Lung (tissue), 12 donors: ENCODE results near the gene PALLD. TPM values are rescaled to one million over a fixed set of nuclear protein-coding genes. Genes with fewer than 3 reads are reported as not detected.

Experiments
- ATAC-seq: fragments of 200-7000 bp; cut with Tn5 transposase; one replicate; pipeline ENCODE4 v1.9.1; 2020; ENCODE audit warnings: moderate number of reproducible peaks; ENCODE audit not compliant: insufficient read depth, low FRiP score
- DNase-seq, 3 donors: peaks; one replicate each; pipeline ENCODE4 v3.0.0-alpha.2; 2013 to 2017
- H3K27ac ChIP-seq, 2 donors: one replicate each; pipeline ENCODE4 v1.5.1; 2013; ENCODE audit warnings: mild to moderate bottlenecking in 2 of 2, moderate library complexity in 2 of 2, control low read depth in 1 of 2, inconsistent platforms in 1 of 2, low read depth in 1 of 2, low read length in 1 of 2
- H3K27me3 ChIP-seq, 3 donors: one replicate each; pipeline ENCODE4 v1.5.1; 2013; ENCODE audit warnings: low read length in 2 of 3; ENCODE audit not compliant: control insufficient read depth in 3 of 3, insufficient read depth in 3 of 3
- H3K36me3 ChIP-seq, 4 donors: one replicate each; pipeline ENCODE4 v1.5.1; 2013; ENCODE audit warnings: low read length in 4 of 4, mild to moderate bottlenecking in 1 of 4, moderate library complexity in 1 of 4; ENCODE audit not compliant: control insufficient read depth in 4 of 4, insufficient read depth in 4 of 4
- H3K4me1 ChIP-seq, 5 donors: one replicate each; pipeline ENCODE4 v1.5.1; 2013; ENCODE audit warnings: low read length in 5 of 5, mild to moderate bottlenecking in 2 of 5, moderate library complexity in 1 of 5; ENCODE audit not compliant: control insufficient read depth in 5 of 5, insufficient read depth in 5 of 5
- H3K4me3 ChIP-seq: one replicate; pipeline ENCODE4 v1.5.1; 2013; ENCODE audit warnings: mild to moderate bottlenecking, control low read depth, moderate library complexity
- H3K9ac ChIP-seq, 2 donors: one replicate each; pipeline ENCODE4 v1.5.1; 2013; ENCODE audit warnings: low read length in 2 of 2, control low read depth in 1 of 2; ENCODE audit not compliant: insufficient read depth in 1 of 2
- H3K9me3 ChIP-seq, 4 donors: one replicate each; pipeline ENCODE4 v1.5.1; 2013; ENCODE audit warnings: low read length in 3 of 4, mild to moderate bottlenecking in 1 of 4, moderate library complexity in 1 of 4; ENCODE audit not compliant: control insufficient read depth in 4 of 4, insufficient read depth in 3 of 4
- WGBS, 2 donors: extraction: QIAGEN DNeasy Blood & Tissue Kit; methylation state at CpG; one replicate each; pipeline ENCODE4 v1.1.7; 2013; 5-methylcytosine and 5-hydroxymethylcytosine counted together
- polyA plus RNA-seq, 2 donors: library from polyadenylated mRNA; stranded (reverse); fragments of 200-250 nt; gene quantifications; one replicate each; pipeline ENCODE4 v1.2.1, GENCODE V29; 2013
- total RNA-seq, 2 donors: library from RNA; depleted of rRNA in 1 of 2; stranded (reverse); fragments of >200 nt in 1 of 2; gene quantifications; one replicate each; pipeline ENCODE4 v1.2.1, GENCODE V29; 2014 to 2021
- TF ChIP-seq, protein P1 (sequence below): IDR thresholded peaks from 2 replicates; pipeline ENCODE4 v1.5.1; 2012; ENCODE audit warnings: mild to moderate bottlenecking; ENCODE audit errors: control extremely low read depth, extremely low read depth
- donor health status: control.
- donor health status: control.
- donor health status: Bipolar disorder and iron deficiency.
- donor health status: healthy.
- donor health status: DM: yes; HTN: yes; CAD: no.

The PALLD gene
- total and polyA plus RNA-seq, 4 donors, result 20.7 to 139 (median 63.0) TPM

DNA sequence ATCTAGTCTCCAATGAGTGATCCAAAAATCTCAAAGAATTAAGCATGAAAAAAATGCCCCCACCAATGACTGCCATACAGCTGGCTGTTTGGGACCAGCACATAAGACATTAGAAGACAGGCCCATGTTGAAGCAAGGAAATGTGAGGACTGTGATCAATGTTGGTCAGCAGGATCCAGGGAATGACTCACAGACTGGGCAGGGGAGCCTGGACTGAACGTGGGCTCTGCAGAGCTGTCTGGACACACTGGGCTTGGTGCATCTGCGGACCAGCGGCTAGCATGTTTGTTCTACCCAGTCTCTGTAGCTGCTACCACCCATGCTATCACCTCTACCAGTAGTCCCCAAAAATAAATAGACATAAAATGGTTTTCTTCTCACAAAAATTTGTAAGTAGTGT is 108.6 kb downstream of the PALLD start:
- TF ChIP-seq, protein P1, sequence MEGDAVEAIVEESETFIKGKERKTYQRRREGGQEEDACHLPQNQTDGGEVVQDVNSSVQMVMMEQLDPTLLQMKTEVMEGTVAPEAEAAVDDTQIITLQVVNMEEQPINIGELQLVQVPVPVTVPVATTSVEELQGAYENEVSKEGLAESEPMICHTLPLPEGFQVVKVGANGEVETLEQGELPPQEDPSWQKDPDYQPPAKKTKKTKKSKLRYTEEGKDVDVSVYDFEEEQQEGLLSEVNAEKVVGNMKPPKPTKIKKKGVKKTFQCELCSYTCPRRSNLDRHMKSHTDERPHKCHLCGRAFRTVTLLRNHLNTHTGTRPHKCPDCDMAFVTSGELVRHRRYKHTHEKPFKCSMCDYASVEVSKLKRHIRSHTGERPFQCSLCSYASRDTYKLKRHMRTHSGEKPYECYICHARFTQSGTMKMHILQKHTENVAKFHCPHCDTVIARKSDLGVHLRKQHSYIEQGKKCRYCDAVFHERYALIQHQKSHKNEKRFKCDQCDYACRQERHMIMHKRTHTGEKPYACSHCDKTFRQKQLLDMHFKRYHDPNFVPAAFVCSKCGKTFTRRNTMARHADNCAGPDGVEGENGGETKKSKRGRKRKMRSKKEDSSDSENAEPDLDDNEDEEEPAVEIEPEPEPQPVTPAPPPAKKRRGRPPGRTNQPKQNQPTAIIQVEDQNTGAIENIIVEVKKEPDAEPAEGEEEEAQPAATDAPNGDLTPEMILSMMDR, result no peak
- DNase-seq, result no peak
- Histone ChIP-seq H3K4me1 (peaks cover 0 to 19% (median 0%) of the 10 kb centered on the region in 5 donors), H3K4me3 (no peak overlapping the region), H3K36me3 (no peaks in the 10 kb centered on the region), H3K27ac (peak overlapping the region in 1 of 2 donors; percentile 76), H3K27me3 (no peaks in the 10 kb centered on the region), H3K9me3 (no peaks in the 10 kb centered on the region), H3K9ac (no peak overlapping the region)
- WGBS, 2 donors, result 83 to 90% methylated on average over 3 of the region's 3 CpGs
- ATAC-seq, result no peak

DNA sequence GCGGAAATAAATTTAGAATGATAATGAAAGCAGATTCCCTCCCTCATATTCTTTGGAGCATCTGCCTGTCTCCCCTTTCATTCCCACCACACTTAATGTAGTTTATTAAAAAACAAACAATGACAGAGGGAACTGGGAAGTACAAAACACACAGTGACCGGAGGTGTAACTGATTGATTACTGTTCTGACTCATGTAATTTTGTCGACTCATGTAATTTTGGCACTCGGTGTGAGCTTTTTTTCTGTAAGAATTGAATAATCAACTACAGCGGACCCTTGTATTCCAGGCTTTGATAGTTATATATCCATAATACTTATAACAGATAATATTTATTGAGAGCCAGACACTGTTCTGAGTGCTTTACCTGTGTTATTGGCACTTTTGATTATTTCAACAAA is 110.4 kb downstream of the PALLD start:
- DNase-seq (no peak), ATAC-seq (no peak)
- TF ChIP-seq, protein P1, result no peak
- peaks cover 0 to 26% (median 0%) of the 10 kb centered on the region in 5 donors for H3K4me1 ChIP-seq
- H3K9ac ChIP-seq, result no peak overlapping the region
- 89 to 96% methylated on average over 5 of the region's 5 CpGs for WGBS, 2 donors
- H3K27me3 ChIP-seq, result no peaks in the 10 kb centered on the region
- H3K27ac ChIP-seq, result no peak overlapping the region
- no peak overlapping the region for H3K4me3 ChIP-seq
- no peaks in the 10 kb centered on the region for H3K9me3 ChIP-seq
- no peaks in the 10 kb centered on the region for H3K36me3 ChIP-seq

DNA sequence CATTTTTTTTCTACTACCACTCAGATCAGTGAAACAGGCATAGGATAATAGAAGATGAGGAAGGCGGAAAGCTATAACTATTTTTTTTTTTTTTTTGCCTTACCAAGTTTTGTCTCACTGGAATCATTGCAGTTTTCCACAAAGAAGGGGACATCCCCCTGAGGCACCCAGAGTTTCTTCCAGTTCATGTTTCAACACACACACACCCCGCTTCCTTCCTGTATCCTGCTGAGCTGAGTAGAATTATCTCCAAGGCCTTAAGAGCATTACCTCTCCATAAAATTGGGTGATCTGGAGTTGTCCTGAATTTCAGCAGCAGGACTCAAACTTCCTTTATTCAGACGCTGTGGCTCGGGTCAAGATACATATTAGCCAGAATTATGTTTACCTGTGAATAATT is 111.9 kb downstream of the PALLD start:
- Histone ChIP-seq H3K9me3 (no peaks in the 10 kb centered on the region), H3K27ac (no peak overlapping the region), H3K36me3 (no peaks in the 10 kb centered on the region), H3K4me1 (peaks cover 0 to 25% (median 0%) of the 10 kb centered on the region in 5 donors), H3K9ac (no peak overlapping the region), H3K4me3 (no peak overlapping the region), H3K27me3 (no peaks in the 10 kb centered on the region)
- TF ChIP-seq, protein P1, result no peak
- no peak for ATAC-seq
- DNase-seq, result no peak
- 73 to 75% methylated on average over 4 of the region's 4 CpGs for WGBS, 2 donors

DNA sequence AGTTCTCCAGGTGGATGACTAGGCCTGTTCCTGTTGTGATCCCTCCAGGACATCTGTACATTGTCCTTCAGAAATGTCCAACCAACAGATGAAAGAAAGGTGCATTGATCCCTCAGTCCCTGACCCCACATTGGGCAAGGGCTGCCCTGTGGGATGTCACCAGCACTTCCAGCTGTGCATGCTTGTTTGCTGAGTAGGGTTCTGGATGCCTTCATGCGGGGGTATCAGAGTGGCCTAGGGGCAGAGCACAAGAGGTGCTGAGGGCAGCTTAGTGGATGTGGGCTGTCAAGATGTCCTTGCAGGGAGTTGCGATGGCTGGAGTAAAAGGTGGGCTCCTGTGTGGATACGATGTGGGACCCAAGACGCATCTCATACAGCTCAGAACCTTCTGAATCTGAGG is 112.5 kb downstream of the PALLD start:
- Histone ChIP-seq H3K36me3 (no peaks in the 10 kb centered on the region), H3K4me1 (peaks cover 0 to 25% (median 0%) of the 10 kb centered on the region in 5 donors), H3K9me3 (no peaks in the 10 kb centered on the region), H3K27ac (no peak overlapping the region), H3K4me3 (no peak overlapping the region), H3K9ac (no peak overlapping the region), H3K27me3 (no peaks in the 10 kb centered on the region)
- 85 to 96% methylated on average over 4 of the region's 4 CpGs for WGBS, 2 donors
- no peak for DNase-seq
- ATAC-seq, result no peak
- TF ChIP-seq, protein P1, result no peak
